NCI-H2171 treated with DMSO at 0.1 percent for 48 hours (cell line): ENCODE data around the gene SS18L1.

ENCODE experiments used
- DNase-seq: peaks from one replicate; lab custom pipeline; 2025; lab: John Stamatoyannopoulos, UW

SS18L1 gene

GRCh38 chr20:62226707-62227590 lies 83.4 kb downstream of the SS18L1 start:
- no peak for DNase-seq

GRCh38 chr20:62227591-62227976 lies 84.0 kb downstream of the SS18L1 start:
- DNase-seq = no peak

GRCh38 chr20:62227977-62228958 lies 84.7 kb downstream of the SS18L1 start:
- peak; percentile 17 for DNase-seq

- DNase-seq = no peak
Observed at GRCh38 chr20:62228982-62229545, 85.5 kb downstream of the SS18L1 start.

GRCh38 chr20:62229667-62230066 lies 86.1 kb downstream of the SS18L1 start:
- no peak for DNase-seq

- DNase-seq = no peak
Observed at GRCh38 chr20:62230276-62230675, 86.7 kb downstream of the SS18L1 start.

GRCh38 chr20:62230696-62231095 lies 87.1 kb downstream of the SS18L1 start:
- no peak for DNase-seq

GRCh38 chr20:62231292-62231691 lies 87.7 kb downstream of the SS18L1 start:
- DNase-seq = no peak
